Activated naive CD8-positive, alpha-beta T cell treated with anti-CD3 and anti-CD28 coated beads, Interleukin-2, amount 50 U/mL, for 16 hours (primary cell): Measurements from ENCODE around the gene GFER.

Source experiments
- DNase-seq: peaks from one replicate; pipeline ENCODE4 v3.0.0-alpha.2; 2020; ENCODE audit warnings: low read depth, low spot score

GFER gene

DNA sequence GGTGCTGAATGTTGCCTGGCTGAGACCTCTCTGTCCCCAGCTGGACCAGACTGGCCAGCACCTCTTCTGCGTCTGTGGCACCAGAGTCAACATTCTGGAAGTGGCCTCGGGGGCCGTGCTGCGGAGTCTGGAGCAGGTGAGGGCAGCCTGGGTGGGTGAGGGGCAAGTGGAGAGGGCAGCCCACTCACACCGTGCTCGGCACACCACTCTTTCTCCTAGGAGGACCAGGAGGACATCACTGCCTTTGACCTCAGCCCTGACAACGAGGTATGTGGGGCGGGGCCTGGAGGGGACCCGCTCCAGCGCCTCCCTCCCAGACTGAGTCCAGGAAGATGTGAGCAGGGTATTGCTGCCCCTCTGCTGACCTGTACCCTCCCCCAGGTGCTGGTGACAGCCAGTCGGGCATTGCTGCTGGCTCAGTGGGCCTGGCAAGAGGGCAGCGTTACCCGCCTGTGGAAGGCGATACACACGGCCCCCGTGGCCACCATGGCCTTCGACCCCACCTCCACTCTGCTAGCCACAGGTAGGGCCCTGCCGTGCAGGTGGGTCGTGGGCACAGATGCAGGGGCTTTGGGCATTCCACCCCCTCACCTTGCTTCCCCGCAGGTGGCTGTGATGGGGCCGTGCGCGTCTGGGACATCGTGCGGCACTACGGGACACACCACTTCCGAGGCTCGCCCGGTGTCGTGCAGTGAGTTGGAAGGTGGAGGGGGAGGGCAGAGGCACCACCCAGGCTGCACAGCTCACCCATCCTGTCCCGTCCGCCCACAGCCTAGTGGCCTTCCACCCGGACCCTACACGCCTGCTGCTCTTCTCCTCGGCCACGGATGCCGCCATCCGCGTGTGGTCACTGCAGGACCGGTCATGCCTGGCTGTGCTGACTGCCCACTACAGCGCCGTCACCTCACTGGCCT lies 9.6 kb upstream of the GFER start:
- no peak for DNase-seq

GRCh38 chr16:1975432-1976215 lies 8.4 kb upstream of the GFER start:
- DNase-seq = no peak

- DNase-seq = no peak
Observed at GRCh38 chr16:1976216-1976520, 7.8 kb upstream of the GFER start.

DNA sequence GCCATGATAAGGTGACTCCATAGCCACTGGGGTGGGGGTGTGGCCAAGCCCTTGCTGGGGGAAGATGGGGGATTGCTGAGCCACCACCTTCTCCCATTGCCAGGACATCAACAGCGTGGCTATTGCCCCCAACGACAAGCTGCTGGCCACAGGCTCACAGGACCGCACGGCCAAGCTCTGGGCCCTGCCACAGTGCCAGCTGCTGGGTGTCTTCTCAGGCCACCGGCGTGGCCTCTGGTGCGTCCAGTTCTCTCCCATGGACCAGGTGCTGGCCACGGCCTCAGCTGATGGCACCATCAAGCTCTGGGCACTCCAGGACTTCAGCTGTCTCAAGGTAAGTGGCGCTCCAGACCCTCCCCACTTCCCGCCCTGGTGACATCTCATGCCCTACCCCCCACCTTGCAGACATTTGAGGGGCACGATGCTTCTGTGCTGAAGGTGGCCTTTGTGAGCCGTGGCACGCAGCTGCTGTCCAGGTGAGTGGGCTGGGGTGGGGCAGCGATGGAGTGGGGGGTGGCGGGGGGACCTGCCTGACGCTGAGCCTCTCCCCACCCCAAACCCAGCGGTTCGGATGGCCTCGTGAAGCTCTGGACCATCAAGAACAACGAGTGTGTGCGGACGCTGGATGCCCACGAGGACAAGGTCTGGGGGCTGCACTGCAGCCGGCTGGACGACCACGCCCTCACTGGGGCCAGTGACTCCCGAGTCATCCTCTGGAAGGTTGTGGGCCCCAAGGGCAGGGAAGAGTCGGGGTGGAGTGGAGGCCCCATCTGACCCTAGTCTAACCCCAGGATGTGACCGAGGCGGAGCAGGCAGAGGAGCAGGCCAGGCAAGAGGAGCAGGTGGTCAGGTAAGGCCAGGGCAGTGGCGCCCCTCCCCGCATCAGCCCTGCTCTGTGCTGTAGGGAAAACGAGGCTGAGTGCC lies 6.8 kb upstream of the GFER start:
- no peak for DNase-seq

- no peak for DNase-seq
Observed at GRCh38 chr16:1977875-1978268, 6.1 kb upstream of the GFER start.

DNA sequence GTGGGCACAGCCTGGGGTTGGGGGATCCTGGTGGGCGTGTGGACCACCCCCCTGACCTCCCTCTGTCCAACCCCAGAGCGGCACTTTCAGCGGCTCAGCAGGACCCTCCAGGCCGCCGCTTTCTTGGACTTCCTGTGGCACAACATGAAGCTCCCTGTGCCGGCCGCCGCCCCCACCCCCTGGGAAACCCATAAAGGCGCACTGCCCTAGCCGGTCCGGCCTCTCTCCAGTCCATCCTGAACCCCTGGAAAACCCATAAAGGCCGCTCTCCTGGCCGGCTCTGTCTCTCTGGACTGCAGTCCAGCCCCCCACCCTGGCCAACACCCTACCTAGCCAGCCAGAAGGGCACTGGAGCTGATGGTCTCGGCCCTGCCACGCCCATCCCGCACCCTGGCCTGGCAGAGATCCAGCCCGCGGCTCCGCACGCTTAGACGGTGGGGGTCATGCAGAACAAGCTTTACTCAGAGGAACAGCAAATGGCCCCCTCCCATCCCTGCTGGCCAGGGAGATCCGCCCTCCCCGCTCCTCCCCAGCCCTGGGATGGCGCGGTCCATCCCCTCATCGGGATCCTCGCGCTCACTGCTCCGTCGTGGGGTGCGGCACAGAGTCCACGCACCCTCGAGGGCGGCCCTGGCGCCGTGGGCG lies 5.4 kb upstream of the GFER start:
- DNase-seq = no peak

DNA sequence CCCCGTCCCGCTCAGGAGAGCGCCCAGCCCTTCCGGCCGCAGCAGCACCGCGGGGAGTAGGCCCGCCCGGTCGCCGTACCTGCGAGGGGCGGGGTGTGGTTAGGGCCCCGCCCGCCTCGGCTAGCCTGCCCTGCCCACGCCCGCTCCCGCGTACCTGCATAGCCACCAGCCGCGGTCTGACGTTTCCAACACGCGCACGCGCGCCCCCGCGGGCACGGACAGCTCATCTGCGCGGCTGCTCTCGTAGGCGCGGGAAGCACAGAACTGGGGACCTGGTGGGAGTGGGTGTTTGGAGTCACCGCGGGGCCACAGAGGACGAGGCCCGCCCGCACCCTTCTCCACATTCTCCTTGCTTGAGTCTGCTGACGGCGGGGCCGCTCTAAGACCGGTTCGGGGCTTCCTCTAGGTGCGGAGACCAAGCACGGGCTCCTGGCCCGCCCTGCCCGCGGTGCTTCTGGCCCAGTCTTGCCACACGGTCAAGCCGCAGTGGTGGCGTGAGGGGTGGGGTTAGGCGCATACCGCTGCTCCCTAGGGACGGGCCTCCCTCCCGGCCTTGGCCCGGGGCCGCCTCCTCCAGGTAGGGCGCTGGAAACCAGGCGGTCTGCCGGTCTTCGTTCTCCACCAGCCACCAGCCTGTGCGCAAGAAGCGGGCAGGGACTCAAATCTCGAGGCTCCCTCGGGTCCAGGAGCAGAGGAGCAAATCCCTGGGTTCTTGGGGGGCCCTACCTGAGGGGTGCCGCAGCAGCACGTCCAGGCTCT lies 4.5 kb upstream of the GFER start:
- DNase-seq = no peak

GRCh38 chr16:1980030-1980769 lies 3.8 kb upstream of the GFER start:
- no peak for DNase-seq

GRCh38 chr16:1980770-1981087 lies 3.3 kb upstream of the GFER start:
- no peak for DNase-seq

DNA sequence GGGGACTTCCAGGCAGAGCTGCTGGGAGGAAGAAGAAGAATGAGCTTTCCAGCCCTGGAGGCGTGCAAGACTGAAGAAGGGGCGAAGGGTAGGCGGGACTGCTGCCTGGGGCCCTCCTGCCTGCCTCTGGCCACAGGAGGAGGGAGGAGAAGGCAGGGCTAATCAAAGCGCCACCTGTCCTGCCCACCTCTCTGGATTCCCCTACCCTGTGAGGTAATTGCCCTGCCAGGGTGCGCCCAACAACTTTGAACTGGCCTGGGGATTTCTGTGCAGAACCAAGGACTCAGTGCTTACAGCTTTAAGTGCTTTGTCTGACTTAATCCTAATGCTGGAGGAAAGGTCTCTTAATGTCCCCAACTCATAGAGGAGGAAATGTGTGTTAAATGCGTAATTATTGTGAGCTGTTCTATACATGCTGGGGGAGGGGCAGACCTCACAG lies 2.6 kb upstream of the GFER start, which contains the start of gene NOXO1:
NOXO1 (minus strand) TSS at position 72 of the 439 bp plus-strand sequence. CDS start 290 bp downstream, outside the sequence.
- DNase-seq = no peak

DNA sequence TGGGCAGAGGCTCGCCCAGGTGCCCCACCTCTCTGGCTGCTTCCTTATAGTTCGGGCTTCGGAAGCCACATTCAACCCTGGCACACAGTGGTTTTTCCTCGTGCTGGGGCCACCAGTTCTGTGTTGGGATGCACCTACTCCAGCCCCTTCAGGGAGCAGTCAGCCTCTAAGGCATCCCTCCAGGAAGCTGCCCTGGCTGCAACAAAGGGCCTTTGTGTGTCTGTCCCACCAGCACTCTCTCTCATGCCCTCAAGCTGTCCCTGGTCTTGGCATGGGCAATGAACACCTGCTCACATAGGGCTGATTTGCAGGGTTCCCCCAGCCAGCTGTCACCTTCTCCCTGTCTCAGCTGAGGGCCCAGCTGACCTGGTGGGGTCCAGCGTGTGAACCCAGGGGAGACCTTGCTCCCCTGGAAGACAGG lies 2.0 kb upstream of the GFER start:
- DNase-seq = no peak

- DNase-seq = no peak
Observed at GRCh38 chr16:1982991-1983543, 926 bp upstream of the GFER start.

DNA sequence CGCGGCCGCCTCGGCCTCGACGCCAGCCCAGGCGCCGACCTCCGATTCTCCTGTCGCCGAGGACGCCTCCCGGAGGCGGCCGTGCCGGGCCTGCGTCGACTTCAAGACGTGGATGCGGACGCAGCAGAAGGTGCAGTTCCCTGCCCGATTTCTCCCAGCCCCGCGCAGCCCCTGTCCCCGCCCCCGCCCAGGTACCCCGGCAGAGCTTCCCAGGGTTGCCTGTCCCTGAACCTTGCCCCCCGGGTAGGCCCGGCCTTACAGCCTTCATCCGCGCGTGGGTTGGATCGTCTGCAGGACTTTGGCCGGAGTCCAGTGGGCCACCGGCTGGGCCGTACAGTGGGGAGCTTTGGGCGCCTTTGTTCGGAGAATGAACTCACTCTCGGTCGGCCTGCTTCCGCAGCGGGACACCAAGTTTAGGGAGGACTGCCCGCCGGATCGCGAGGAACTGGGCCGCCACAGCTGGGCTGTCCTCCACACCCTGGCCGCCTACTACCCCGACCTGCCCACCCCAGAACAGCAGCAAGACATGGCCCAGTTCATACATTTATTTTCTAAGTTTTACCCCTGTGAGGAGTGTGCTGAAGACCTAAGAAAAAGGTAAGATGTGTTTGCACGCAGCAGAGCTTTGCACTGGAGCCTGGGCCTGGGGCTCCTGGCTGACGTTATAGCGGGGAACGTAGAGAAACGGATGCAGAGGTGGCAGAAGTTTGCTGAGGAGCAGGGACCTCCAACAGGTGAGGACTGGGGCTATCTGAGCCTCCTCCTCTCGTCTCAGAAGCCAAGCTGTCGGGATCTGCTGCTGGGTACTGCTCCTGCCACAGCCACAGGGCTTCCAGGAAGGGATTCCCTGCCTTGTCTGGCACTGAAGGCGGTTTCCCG lies 593 bp downstream of the GFER start:
- DNase-seq = no peak

- no peak for DNase-seq
Observed at GRCh38 chr16:1985466-1986150, 1.6 kb downstream of the GFER start.

- no peak for DNase-seq
Observed at GRCh38 chr16:1987198-1987597, 3.2 kb downstream of the GFER start.

DNA sequence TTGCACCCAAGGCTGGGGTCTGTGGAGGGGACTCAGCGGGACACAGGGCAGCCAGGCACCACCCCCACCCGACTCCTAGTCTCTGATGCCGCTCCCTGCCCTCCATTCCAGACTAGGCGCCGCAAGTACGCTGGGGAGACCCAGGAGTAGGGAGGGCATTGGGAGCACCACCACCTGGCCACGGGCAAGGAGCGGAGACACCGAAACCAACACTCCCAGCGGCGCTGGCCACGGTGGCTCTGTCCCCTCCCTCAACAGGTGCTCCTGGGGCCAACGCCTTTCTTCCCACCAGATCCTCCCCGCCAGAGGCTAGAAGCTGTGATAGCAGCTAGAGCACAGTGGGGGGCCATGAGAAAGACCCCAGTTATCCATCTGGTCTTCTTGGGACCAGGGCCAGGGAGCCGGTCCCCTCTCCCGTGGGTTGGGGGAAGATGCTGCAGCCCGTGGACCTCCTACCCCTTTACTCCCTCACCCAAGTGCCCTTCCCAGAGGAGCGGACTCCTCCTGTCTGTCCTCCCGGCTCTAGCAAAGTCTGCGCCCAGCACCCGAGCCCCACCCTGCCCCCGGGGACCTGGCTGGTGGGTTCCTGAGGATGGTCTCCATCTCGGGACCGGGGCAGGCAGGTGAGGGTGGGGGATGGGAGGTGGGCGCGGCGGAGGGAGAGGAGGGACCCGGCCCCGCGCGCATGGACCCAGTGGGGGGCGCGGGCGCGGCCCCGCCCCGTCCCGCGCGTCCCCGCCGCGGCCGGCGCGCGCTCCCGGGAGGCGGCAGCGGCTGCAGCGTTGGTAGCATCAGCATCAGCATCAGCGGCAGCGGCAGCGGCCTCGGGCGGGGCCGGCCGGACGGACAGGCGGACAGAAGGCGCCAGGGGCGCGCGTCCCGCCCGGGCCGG lies 5.5 kb downstream of the GFER start, which contains the start of gene SYNGR3:
SYNGR3 (plus strand) TSS at position 762 of the 892 bp plus-strand sequence. CDS start 133 bp downstream, outside the sequence.
- no peak for DNase-seq

- DNase-seq = no peak
Observed at GRCh38 chr16:1990101-1990350, 6.0 kb downstream of the GFER start.
